Gastroesophageal sphincter (tissue), 3 donors: ENCODE results near the gene FAM118B.

Experiments
- CTCF ChIP-seq, 4 experiments: fragments of 200-600 bp in 2 of 4; fragments of 450-650 bp in 2 of 4; sonication (generic) in 1 of 4; IDR thresholded peaks; one replicate each; pipeline ENCODE4 v1.5.1; 2017 to 2019; ENCODE audit warnings: antibody characterized with exemption in 4 of 4, mild to moderate bottlenecking in 2 of 4, moderate library complexity in 2 of 4
- POLR2A ChIP-seq, 2 donors: fragments of 450-650 bp; IDR thresholded peaks; one replicate each; pipeline ENCODE4 v1.6.1; 2017; ENCODE audit warnings: antibody characterized with exemption in 2 of 2, mild to moderate bottlenecking in 2 of 2, moderate library complexity in 1 of 2
- POLR2AphosphoS5 ChIP-seq: sonication (generic); formaldehyde crosslinking; IDR thresholded peaks from one replicate; pipeline ENCODE4 v1.6.1; 2017; ENCODE audit warnings: antibody characterized with exemption

GRCh38 chr11:126207896-126208295 lies 3.7 kb upstream of the FAM118B start:
- no peak for TF ChIP-seq POLR2AphosphoS5
- no peak for TF ChIP-seq CTCF (IDR thresholded peaks at IDR 0.05)
- TF ChIP-seq POLR2A (IDR thresholded peaks at IDR 0.05), result no peak
